ENCODE results near the gene WDR89. TPM values are rescaled to one million over a fixed set of nuclear protein-coding genes. Genes with fewer than 3 reads are reported as not detected.

WDR89 gene
- total and polyA plus RNA-seq, 4 donors: 3.3 to 9.2 (median 5.5) TPM

DNA sequence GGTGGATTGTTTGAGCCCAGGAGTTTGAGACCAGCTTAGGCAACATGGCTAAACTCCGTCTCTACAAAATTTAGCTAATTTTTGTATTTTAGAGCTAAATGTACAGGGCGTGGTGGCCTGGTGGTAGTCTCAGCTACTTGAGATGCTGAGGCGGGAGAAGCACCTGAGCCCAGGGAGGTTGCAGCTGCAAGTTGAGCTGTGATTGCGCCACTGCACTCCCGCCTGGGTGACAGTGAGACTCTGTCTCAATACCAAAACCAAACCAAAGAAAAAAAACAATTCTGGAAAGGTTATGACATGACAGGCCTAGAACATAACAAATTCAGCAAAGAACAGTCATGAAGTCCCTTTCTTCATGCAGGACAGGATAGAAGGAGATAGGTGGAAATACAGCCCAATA, 25.7 kb downstream of the WDR89 start:
- H3K36me3 ChIP-seq (ENCODE audit: control insufficient read depth in 4 of 4, insufficient read depth in 3 of 4, low read depth in 1 of 4, low read length in 3 of 4): no peaks in the 10 kb centered on the region
- no peak for DNase-seq (ENCODE audit: low spot score)
- 93% methylated on average over 5 of the region's 5 CpGs for WGBS
- no peak overlapping the region for H3K9ac ChIP-seq (ENCODE audit: low read depth in 1 of 2, low read length in 2 of 2)
- H3K27me3 ChIP-seq (ENCODE audit: control insufficient read depth in 4 of 4, insufficient read depth in 4 of 4, low read length in 3 of 4): no peaks in the 10 kb centered on the region
- H3K27ac ChIP-seq (ENCODE audit: low read depth in 1 of 2, low read length in 2 of 2): no peak overlapping the region
- H3K9me3 ChIP-seq (ENCODE audit: control insufficient read depth in 4 of 4, low read length in 3 of 4): no peaks in the 10 kb centered on the region
- H3K4me1 ChIP-seq (ENCODE audit: control insufficient read depth in 4 of 4, insufficient read depth in 4 of 4, low read length in 3 of 4): no peaks in the 10 kb centered on the region
- no peak overlapping the region for H3K4me3 ChIP-seq (ENCODE audit: low read depth in 1 of 3, low read length in 3 of 3)
- TF ChIP-seq NR2F2 (IDR thresholded peaks at IDR 0.05) (no peak), HNF4A (conservative IDR thresholded peaks at IDR 0.05) (no peak), JUND (IDR thresholded peaks at IDR 0.05) (no peak), HNF4G (IDR thresholded peaks at IDR 0.05) (no peak)

GRCh38 chr14:63614679-63615363, 26.9 kb downstream of the WDR89 start:
- Histone ChIP-seq H3K36me3 (ENCODE audit: control insufficient read depth in 4 of 4, insufficient read depth in 3 of 4, low read depth in 1 of 4, low read length in 3 of 4) (peaks cover 0 to 4% (median 0%) of the 10 kb centered on the region in 4 donors), H3K9me3 (ENCODE audit: control insufficient read depth in 4 of 4, low read length in 3 of 4) (no peaks in the 10 kb centered on the region), H3K27me3 (ENCODE audit: control insufficient read depth in 4 of 4, insufficient read depth in 4 of 4, low read length in 3 of 4) (no peaks in the 10 kb centered on the region), H3K4me3 (ENCODE audit: low read depth in 1 of 3, low read length in 3 of 3) (no peak overlapping the region), H3K4me1 (ENCODE audit: control insufficient read depth in 4 of 4, insufficient read depth in 4 of 4, low read length in 3 of 4) (no peaks in the 10 kb centered on the region), H3K9ac (ENCODE audit: low read depth in 1 of 2, low read length in 2 of 2) (no peak overlapping the region), H3K27ac (ENCODE audit: low read depth in 1 of 2, low read length in 2 of 2) (no peak overlapping the region)
- DNase-seq (ENCODE audit: low spot score): no peak
- WGBS: 73% methylated on average over 4 of the region's 4 CpGs
- TF ChIP-seq RXRA (IDR thresholded peaks at IDR 0.05): no peak
- TF ChIP-seq TAF1 (conservative IDR thresholded peaks at IDR 0.05): no peak
- no peak for TF ChIP-seq NR2F2 (IDR thresholded peaks at IDR 0.05)
- TF ChIP-seq HNF4G (IDR thresholded peaks at IDR 0.05): no peak
- no peak for TF ChIP-seq JUND (IDR thresholded peaks at IDR 0.05)
- TF ChIP-seq GABPA (IDR thresholded peaks at IDR 0.05 in 1 of 2, conservative IDR thresholded peaks at IDR 0.05 in 1 of 2): no peak
- TF ChIP-seq YY1 (IDR thresholded peaks at IDR 0.05): no peak
- TF ChIP-seq EGR1 (IDR thresholded peaks at IDR 0.05; ENCODE audit: low read depth in 2 of 2): no peak
- no peak for TF ChIP-seq CTCF (IDR thresholded peaks at IDR 0.05; ENCODE audit: low read depth, low read length, missing input control)
- TF ChIP-seq FOXA2 (IDR thresholded peaks at IDR 0.05): no peak
- TF ChIP-seq RAD21 (IDR thresholded peaks at IDR 0.05): no peak

GRCh38 chr14:63611078-63611477, 30.6 kb downstream of the WDR89 start:
- no peak overlapping the region for H3K27ac ChIP-seq (ENCODE audit: low read depth in 1 of 2, low read length in 2 of 2)
- no peak for DNase-seq (ENCODE audit: low spot score)
- TF ChIP-seq GABPA (IDR thresholded peaks at IDR 0.05 in 1 of 2, conservative IDR thresholded peaks at IDR 0.05 in 1 of 2) (no peak), ZBTB33 (IDR thresholded peaks at IDR 0.05) (no peak), HNF4A (conservative IDR thresholded peaks at IDR 0.05) (no peak), FOXA2 (IDR thresholded peaks at IDR 0.05) (no peak), RAD21 (IDR thresholded peaks at IDR 0.05) (no peak), YY1 (IDR thresholded peaks at IDR 0.05) (no peak), NR2F2 (IDR thresholded peaks at IDR 0.05) (no peak), CTCF (IDR thresholded peaks at IDR 0.05; ENCODE audit: low read depth, low read length, missing input control) (no peak), REST (IDR thresholded peaks at IDR 0.05) (no peak), FOXA1 (IDR thresholded peaks at IDR 0.05) (no peak), SP1 (IDR thresholded peaks at IDR 0.05) (no peak), JUND (IDR thresholded peaks at IDR 0.05) (no peak), RXRA (IDR thresholded peaks at IDR 0.05) (no peak), HNF4G (IDR thresholded peaks at IDR 0.05) (no peak), ATF3 (IDR thresholded peaks at IDR 0.05) (no peak)

More at GRCh38 chr14:63611078-63611477, 30.6 kb downstream of the WDR89 start:
- no peak overlapping the region for H3K9ac ChIP-seq (ENCODE audit: low read depth in 1 of 2, low read length in 2 of 2)
- H3K36me3 ChIP-seq (ENCODE audit: control insufficient read depth in 4 of 4, insufficient read depth in 3 of 4, low read depth in 1 of 4, low read length in 3 of 4): peaks cover 0 to 4% (median under 1%) of the 10 kb centered on the region in 4 donors
- peaks cover 0 to 2% (median 0%) of the 10 kb centered on the region in 4 donors for H3K4me1 ChIP-seq (ENCODE audit: control insufficient read depth in 4 of 4, insufficient read depth in 4 of 4, low read length in 3 of 4)
- no peaks in the 10 kb centered on the region for H3K9me3 ChIP-seq (ENCODE audit: control insufficient read depth in 4 of 4, low read length in 3 of 4)
- no peak overlapping the region for H3K4me3 ChIP-seq (ENCODE audit: low read depth in 1 of 3, low read length in 3 of 3)
- WGBS: 96% methylated on average over 7 of the region's 7 CpGs
- no peaks in the 10 kb centered on the region for H3K27me3 ChIP-seq (ENCODE audit: control insufficient read depth in 4 of 4, insufficient read depth in 4 of 4, low read length in 3 of 4)

Measured in liver (tissue), 9 donors.